GM21447 (cell line): ENCODE measurements around the gene IRGM.
A peak's percentile ranks its signal among the peaks of the same experiment; 100 is the strongest.
"Not testable (repeated sequence)": the region's sequence is repeated elsewhere in the genome, so short reads cannot be mapped to it uniquely, and the experiment has no call there.

Experiments used
- ATAC-seq: cut with Tn5 transposase; IDR thresholded peaks from one replicate; pipeline ENCODE4 v1.9.1; 2021; ENCODE audit not compliant: unreplicated experiment

The IRGM gene, protein sequence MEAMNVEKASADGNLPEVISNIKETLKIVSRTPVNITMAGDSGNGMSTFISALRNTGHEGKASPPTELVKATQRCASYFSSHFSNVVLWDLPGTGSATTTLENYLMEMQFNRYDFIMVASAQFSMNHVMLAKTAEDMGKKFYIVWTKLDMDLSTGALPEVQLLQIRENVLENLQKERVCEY

DNA sequence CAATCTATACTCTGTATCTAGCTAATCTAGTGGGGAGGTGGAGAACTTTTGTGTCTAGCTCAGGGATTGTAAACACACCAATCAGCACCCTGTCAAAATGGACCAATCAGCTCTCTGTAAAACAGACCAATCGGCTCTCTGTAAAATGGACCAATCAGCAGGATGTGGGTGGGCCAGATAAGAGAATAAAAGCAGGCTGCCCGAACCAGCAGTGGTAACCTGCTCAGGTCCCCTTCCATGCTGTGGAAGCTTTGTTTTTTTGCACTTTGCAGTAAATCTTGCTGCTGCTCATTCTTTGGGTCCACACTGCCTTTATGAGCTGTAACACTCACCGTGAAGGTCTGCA lies at the start of gene IRGM:
TSS of gene IRGM (plus strand) at position 214 of the 346 bp plus-strand sequence. CDS start 1,603 bp downstream, outside the sequence.
- ATAC-seq = not testable (repeated sequence)

GRCh38 chr5:150797384-150797783 lies 48.9 kb upstream of the IRGM start:
- ATAC-seq = no peak

DNA sequence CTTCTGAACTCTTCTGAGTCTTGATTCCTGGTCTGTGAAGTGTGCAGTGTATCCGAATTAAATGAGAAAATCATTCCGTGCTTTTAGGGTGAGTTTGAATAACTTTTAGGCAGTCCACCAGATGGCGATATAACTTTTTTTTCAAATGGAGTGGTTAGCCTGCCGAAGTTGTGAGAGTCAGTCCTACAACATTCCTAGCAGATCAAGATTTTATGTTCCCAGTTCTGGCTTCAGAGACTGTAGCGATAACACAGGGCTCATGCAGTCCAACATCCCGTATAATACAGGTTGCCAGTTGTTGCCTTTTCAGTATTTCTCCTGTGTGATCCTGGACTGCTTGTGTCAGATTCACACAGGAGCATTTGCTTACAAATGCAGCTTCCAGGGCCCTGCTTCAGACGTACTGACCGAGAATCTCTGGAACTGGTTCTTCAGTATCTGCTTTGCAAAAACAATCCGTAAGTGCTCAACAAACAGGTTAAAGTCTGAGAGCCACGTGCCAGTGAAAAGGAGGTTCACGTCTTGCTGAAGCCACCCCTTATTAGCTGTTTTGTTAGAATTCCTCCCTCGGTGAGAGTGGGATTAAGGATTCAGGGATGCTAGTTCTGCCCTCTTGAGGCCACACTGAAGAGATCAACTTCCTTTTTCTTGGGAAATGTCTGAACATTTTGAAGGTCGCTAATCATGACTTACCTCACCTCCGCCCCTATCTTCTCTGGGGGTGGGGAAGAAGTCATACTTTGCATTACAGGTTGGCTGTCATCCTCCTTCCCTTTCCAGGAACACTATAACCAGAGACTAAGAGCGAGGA lies 45.0 kb upstream of the IRGM start:
- peak; percentile 76 for ATAC-seq

DNA sequence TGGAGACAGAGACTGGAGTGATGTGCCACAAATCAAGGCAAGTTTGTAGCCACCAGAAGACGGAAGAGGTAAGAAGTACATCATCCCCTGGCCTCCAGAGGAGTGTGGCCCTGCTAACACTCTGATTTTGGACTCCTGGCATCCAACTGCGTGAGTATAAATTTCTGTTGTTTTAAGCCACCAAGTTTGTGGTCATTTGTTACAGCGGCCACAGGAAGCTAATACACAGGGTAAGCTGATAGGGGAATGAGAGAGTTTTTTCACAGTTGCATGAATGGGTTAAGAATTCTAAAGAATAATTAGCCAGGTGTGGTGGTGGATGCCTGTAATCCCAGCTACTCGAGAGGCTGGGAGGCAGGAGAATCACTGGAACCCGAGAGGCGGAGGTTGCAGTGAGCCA lies 41.9 kb upstream of the IRGM start:
- ATAC-seq = no peak

GRCh38 chr5:150809363-150809762 lies 37.0 kb upstream of the IRGM start:
- ATAC-seq = no peak

- no peak for ATAC-seq
Measured at GRCh38 chr5:150815010-150815409, 31.3 kb upstream of the IRGM start.

- ATAC-seq = no peak
Measured at GRCh38 chr5:150816946-150817345, 29.4 kb upstream of the IRGM start.

GRCh38 chr5:150829744-150830143 lies 16.6 kb upstream of the IRGM start:
- no peak for ATAC-seq

DNA sequence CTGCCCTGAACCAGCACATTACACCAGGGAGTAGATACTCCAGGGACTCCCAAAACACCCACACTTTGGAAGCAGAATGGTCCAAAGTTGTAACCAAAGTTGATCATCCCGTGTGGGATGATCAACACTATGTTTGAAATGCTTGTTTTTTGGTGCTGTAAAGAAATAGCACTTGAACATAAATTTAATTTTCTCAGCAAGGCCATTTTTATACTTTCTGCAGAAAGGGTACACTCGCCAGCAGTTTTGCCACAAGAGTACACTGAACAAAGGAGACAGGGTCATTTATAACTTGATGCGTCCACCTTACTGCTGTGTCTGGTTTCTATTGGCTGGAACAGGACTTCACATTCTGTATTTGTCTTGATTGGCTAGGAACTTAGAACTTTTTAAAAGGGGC lies 14.5 kb upstream of the IRGM start:
- ATAC-seq = not testable (repeated sequence)

DNA sequence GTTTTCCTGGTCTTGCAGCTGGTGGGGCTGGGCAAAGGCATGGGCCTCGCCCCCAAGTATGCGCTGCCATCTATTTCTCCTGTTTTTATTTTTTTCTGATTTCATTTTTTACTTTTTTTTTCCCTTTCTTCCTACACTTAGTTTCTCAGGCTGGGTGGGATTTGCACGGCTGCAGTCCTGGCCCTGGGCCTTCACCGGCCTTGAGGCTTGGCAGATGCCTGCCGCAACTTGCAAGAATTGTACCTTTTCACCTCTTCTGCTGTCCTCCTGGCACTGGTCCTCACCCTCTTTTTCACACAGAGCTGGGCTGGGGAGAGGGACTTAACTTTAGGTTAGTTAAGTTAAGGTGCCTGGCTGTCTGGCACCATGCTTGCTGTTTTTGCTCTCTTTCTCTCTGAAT lies 10.3 kb upstream of the IRGM start:
- ATAC-seq = no peak

GRCh38 chr5:150836703-150837102 lies 9.6 kb upstream of the IRGM start:
- ATAC-seq = no peak

DNA sequence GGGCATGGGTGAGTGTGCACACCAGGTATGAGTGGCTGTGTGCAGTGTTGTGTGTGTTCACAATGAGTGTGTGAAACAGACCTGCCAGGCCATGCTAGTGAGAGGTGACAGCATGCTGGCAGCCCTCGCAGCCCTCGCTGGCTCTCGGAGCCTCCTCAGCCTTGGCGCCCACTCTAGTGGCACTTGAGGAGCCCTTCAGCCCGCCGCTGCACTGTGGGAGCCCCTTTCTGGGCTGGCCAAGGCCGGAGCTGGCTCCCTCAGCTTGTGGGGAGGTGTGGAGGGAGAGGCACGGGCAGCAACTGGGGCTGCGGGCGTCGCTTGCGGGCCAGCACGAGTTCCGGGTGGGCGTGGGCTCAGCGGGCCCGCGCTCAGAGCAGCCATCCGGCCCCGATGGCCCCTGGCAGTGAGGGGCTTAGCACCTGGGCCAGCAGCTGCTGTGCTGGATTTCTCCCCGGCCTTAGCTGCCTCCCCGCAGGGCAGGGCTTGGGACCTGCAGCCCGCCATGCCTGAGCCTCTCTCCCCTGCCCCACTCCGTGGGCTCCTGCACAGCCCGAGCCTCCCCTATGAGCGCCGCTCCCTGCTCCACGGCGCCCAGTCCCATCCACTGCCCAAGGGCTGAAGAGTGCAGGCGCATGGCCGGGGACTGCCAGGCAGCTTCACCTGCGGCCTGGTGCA lies 999 bp upstream of the IRGM start:
- ATAC-seq = not testable (repeated sequence)

- peak; percentile 95 for ATAC-seq
Measured at GRCh38 chr5:150846654-150847333, 473 bp downstream of the IRGM start.

DNA sequence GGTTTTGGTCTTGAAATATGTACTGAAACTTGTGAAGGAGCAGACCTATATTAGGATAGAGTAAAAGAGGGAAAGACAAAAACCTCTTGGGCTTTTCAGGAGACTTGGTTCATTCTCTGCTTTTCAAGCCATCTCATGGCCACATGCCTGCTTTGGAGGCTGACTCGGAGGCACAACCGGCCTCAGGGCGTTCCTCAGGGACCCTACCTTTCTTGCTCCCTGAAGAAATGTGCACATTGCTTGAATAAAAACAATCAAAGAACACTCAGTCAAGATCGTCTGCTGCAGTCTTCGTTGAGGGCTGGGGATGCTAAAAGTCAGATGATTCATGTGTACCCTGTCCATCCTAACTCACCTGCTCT lies 994 bp downstream of the IRGM start:
- ATAC-seq = no peak

GRCh38 chr5:150848271-150848670 lies 1.9 kb downstream of the IRGM start:
- ATAC-seq = no peak

DNA sequence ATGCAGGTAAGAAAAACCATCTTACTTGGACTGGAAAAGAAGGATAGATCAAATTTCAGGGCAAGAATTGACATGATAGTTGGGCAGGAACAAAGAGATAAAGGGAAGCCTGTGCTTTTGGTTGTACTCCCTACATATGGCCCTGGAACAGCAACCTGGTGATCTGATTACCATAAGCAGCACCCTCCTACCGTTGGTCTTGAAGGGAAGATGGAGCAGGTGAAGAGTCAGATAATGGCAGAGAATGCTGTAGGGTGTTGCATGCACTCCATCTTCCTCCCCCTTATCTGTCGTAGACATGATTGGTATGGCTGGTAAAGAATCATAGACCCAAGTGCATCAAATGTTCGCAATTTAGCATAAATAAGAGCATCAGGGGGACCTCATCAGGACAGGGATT lies 4.7 kb downstream of the IRGM start:
- ATAC-seq = no peak

GRCh38 chr5:150853561-150853960 lies 7.2 kb downstream of the IRGM start:
- ATAC-seq = no peak

DNA sequence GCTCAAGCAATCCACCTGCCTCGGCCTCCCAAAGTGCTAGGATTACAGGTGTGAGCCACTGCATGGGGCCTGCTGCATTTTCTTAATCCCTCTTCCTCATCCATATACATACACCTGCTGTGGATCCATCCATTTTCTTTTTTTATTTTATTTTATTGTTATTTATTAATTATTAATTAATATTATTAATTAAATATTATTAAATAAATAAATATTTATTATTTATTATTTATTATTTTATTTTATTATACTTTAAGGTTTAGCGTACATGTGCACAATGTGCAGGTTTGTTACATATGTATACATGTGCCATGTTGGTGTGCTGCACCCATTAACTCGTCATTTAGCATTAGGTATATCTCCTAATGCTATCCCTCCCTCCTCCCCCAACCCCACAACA lies 10.4 kb downstream of the IRGM start:
- not testable (repeated sequence) for ATAC-seq

- no peak for ATAC-seq
Measured at GRCh38 chr5:150860246-150860821, 14.0 kb downstream of the IRGM start.

- ATAC-seq = no peak
Measured at GRCh38 chr5:150862070-150862469, 15.7 kb downstream of the IRGM start.

DNA sequence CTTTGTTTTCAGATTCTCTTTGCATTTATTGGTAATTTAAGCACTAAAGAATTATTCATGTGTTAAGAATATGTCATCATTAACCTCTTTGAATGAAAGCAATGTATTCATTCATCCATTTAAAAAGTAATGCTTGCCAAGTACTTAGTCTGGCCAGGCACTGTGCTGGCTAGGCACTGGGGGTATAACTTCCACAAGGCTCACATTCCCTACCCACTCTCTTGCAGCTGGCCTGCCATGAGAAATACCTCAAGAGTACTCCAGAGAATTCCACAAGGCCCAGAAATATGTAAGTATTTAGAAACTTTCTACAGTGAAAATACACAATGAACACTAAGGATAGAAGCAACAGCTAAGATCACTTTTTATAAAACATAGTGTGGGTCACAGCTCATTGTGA lies 33.0 kb downstream of the IRGM start:
- no peak for ATAC-seq
